GM18909 (cell line): ENCODE data around the gene GBP2.
"Not testable (repeated sequence)": the region's sequence is repeated elsewhere in the genome, so short reads cannot be mapped to it uniquely, and the experiment has no call there.

ENCODE experiments used
- ATAC-seq: cut with Tn5 transposase; IDR thresholded peaks from one replicate; pipeline ENCODE4 v1.9.1; 2021; ENCODE audit warnings: mild to moderate bottlenecking; ENCODE audit not compliant: unreplicated experiment, poor library complexity

GBP2 gene

DNA sequence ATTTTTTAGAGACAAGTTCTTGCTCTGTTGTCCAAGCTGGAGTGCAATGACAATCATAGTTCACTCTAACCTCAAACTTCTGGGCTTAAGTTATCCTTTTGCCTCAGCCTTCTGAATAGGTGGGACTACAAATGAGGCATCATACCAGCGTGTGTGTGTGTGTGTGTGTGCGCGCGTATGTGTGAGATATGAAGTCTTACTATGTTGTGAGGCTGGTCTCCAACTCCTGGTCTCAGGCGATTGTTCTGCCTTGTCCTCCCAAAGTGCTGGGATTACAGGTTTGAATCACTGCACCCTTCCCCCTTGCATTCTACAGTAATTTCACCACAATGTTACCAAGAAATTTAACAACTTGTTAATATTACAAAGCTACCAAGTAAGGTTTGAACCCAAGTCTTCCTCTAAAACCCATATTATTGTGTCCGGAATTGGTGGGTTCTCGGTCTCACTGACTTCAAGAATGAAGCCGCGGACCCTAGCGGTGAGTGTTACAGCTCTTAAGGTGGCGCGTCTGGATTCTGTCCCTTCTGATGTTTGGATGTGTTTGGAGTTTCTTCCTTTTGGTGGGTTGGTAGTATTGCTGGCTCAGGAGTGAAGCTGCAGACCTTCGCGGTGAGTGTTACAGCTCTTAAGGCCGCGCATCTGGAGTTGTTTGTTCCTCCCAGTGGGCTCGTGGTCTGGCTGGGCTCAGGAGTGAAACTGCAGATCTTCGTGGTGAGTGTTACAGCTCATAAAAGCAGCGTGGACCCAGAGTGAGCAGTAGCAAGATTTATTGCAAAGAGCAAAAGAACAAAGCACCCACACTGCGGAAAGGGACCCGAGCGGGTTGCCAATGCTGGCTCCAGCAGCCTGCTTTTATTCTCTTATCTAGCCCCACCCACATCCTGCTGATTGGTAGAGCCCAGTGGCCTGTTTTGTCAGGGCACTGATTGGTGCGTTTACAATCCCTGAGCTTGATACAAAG is 970 bp upstream of the GBP2 start:
- ATAC-seq: not testable (repeated sequence)

DNA sequence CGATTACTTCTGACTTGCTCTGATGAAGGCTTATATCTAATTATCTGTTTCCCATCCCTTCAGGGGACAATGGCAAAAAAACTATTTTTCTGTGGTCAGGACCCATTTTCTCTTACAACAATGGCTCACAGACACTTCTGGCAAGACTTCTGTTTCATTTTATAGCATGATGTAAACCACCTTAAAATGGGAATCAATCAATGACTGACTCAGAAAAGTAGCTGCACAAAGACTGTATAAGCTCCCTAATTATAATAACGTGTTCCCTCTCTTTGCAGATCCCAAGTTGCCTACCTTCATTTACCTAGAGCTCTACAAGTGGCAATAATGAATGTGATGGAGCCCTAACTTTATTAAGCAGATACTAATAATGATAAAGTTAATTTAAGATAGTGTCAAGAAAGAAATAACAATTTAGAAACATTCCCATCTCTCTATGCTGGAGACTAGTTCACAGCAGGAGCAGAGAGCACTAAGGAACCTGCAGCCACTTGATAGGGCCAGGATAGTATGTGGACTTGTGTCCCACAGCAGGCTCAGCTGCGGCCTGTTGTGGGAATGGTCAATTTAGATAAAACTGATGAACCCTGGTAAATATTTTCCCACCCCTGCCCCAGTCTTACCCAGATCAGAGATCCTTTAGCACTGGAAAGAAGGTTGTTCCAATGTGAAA is 538 bp downstream of the GBP2 start:
- peak; percentile 28 for ATAC-seq

GRCh38 chr1:89121641-89122040 is 4.3 kb downstream of the GBP2 start:
- ATAC-seq: no peak

DNA sequence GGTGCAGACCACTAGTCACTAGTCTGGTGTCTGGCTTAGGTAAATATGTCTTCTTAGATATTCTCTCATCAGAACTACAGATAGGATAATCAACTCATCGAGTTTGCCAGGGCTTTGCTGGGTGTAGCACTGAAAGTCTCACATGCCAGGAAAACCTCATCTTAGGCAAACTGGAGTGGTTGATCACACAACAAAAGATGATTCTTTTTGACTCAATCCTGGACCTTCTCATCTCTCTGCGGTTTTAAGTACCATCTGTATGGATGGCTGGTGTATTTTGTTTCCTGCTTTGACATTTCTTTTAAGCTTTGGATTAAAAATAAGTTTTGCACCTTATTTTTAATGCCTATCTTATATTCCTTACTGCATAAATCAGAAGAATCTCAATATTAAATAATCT is 11.3 kb downstream of the GBP2 start:
- ATAC-seq: no peak

DNA sequence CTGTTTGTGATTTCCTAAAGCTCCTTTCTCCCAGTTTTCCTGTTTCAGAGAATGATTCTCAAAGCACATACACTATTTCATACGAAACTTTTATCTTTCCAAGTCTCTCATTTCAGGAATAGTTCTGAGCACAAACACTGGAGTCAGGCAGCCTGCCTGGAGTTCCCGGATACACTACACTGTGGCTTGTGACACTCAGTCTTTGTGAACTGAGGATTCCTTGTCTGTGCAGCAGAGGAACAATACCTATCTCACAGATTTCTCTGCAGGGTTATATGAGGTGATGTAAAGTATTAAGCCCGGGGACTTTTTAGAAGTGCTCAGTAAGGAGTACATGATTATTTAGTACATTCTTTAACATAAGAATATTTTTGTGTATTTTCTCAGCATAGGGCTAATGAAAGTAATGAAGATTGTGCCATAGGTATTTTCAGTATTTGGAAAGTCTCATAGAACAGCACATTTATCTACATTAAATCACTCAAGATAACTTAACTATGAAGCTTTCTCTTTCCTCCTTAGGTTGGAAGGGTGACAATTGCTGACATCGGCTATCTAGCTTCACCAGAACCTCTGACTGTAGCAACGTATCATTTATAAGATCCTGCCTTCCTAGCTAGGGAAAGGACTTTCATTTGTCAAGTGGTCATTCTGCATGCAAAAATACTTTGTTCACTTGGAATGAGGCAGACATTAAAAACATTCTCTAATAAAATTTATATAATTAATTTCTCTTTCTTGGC is 12.9 kb downstream of the GBP2 start:
- no peak for ATAC-seq

DNA sequence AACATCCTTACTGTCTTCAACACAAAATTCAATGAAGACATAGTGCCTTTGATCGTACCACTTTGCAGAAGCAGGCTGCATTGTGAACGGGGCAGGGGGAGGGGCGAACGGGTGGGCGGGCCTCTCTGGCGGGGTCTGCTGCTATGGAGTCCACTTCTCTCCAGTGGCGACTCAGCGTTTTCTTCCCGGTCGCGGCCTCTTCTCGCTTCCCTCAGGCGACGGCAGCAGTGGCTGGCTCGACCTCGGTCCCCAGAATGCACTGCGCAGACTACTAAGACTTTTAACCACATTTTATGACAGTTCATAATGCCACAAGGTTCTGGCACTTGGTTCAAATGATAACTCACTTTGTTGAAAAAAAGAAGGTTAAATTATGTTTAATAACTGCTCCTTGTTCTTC is 21.2 kb downstream of the GBP2 start:
- ATAC-seq: no peak

DNA sequence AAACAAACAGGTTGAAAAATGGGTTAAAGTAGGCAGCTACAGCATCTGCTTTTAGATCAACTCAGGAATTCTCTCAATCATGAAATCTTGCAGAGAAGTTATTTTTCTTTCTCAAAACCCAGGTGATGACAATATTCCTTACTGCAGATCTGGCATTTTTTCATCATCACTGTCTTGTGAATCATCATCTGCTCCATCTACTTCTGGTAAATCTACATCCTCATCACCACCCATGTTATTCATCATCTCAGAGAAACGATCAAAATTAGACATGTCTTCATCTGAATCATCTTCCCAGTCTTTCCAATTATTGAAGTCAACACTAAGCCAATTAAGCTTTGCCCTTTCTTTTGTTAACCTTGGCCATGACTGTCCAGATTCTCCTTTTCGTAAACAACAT is 21.8 kb downstream of the GBP2 start:
- ATAC-seq: no peak

- no peak for ATAC-seq
Observed at GRCh38 chr1:89102021-89102420, 23.9 kb downstream of the GBP2 start.

- ATAC-seq: no peak
Observed at GRCh38 chr1:89100412-89100811, 25.5 kb downstream of the GBP2 start.

GRCh38 chr1:89098857-89099256 is 27.1 kb downstream of the GBP2 start:
- no peak for ATAC-seq

- no peak for ATAC-seq
Observed at GRCh38 chr1:89095737-89096136, 30.2 kb downstream of the GBP2 start.

DNA sequence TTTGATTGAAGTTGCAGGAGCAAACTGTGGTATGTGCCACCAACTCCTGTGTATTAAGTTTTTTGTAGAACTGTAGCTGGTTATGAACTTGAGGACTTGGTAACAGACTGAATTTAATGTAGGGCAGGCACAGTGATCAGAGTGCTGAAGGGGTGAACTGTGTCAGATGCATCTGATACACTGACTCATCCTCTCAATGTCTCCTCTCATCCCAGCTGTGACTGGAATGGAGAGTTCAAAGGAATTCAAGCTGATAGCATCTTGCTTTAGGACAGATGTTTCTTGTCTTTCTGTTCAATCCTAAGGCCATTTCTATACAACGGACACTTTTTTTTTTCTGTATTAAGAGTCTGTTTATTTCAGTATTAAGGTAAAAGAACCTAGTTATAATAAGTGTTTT is 36.0 kb downstream of the GBP2 start:
- no peak for ATAC-seq

- ATAC-seq: no peak
Observed at GRCh38 chr1:89088572-89088971, 37.3 kb downstream of the GBP2 start.

DNA sequence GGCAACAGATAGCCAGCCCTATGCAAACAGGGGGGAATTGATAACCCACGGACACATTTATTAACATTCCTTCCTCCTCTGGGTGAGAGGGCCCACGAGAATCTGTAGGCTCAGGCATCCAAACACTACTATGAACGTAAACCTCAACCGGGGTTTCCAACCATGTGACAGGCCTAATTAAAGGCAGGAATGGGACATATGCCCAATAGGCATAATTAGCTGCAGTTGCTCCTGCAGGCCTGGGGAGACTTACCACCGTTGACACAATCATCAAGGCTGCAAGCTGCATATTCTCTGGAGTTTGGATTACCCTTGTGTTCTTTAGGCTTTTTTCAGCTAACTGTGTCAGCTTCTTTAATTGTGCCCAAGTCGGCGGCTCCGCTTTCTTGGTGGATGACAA is 38.7 kb downstream of the GBP2 start:
- ATAC-seq: no peak

GRCh38 chr1:89085781-89086180 is 40.1 kb downstream of the GBP2 start:
- ATAC-seq: no peak

DNA sequence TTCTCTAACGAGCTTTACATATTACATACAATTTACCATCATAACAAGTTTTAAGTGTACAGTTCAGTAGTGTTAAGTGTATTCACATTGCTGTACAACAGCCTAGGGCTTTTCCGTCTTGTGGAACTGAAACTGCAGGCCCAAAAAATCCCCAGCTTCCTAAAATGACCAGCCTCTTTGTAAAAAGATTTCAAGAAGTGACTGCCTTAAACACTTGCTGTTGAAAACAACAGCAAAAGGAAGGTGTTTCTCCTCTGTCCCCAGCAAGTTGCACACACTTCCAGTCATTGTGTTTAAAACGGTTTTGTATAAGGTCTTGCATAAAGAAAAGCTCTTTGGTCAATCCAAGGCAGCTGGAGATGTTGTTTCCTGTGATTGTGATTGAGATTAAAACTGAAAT is 44.9 kb downstream of the GBP2 start:
- ATAC-seq: no peak

GRCh38 chr1:89080068-89080467 is 45.8 kb downstream of the GBP2 start:
- not testable (repeated sequence) for ATAC-seq

DNA sequence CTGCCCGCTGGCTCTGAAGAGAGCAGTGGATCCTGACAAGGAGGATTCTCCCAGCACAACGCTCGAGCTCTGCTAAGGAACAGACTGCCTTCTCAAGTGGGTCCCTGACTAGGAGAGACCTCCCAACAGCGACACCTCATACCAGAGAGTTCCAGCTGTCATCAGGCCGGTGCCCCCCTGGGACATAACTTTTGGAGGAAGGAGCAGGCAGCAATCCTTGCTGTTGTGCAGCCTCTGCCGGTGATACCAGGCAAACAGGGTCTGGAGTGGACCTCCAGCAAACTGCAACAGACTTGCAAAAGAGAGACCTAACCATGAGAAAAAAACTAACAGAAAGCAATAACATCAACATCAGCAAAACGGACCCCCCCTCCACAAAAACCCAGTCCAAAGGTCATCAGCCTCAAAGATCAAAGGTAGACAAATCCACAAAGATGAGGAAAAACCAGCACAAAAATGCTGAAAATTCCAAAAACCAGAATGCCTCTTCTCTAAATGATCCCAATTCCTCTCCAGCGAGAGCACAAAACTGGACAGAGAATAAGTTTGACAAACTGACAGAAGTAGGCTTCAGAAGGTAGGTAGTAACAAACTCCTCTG is 53.3 kb downstream of the GBP2 start:
- not testable (repeated sequence) for ATAC-seq

- ATAC-seq: no peak
Observed at GRCh38 chr1:89070509-89070908, 55.4 kb downstream of the GBP2 start.

DNA sequence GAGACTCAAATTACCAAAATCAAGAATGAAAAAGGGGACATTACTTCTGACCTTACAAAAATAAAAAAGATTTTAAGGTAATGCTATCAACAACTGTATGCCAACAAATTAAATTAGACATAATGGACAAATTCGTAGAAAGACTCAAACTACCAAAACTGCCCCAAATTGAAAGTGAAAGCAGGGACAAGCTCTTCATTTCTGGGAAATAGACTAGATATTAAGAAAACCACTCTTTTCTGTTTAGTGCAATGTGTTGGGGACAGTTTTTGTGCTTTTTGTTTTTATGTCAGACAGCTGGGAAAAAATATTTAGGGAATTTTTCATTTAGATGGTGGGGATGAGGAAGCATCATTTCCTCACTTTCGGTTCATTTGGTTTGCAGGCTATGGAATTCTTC is 56.0 kb downstream of the GBP2 start:
- no peak for ATAC-seq

DNA sequence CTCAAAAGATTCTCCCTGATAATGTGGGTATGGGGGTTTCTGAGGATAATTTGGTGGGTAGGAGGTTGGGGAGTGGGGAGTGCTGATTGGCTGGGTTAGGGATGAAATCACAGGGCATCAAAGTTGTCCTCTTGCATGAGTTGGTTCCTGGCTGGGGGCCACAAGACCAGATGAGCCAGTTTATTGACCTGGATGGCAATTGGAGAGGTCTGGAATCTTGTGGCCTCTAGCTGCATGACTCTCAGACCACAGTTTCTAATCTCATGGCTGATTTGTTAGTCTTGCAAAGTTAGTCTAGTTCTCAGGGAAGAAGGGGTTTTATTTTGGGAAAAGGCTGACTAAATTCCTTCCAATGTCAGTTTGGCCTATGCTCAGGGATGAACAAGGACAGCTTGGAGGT is 57.6 kb downstream of the GBP2 start:
- no peak for ATAC-seq
